ENCODE measurements around the gene MED13L.

The MED13L gene

GRCh38 chr12:116308647-116309046 lies 31.2 kb upstream of the MED13L start:
- no peak overlapping the region for H3K9ac ChIP-seq (ENCODE audit: low read depth, low read length)
- H3K27me3 ChIP-seq (ENCODE audit: insufficient read depth, low read length, poor library complexity): no peaks in the 10 kb centered on the region
- H3K4me2 ChIP-seq (ENCODE audit: insufficient read depth, low read length): no peak overlapping the region
- no peaks in the 10 kb centered on the region for H3K36me3 ChIP-seq (ENCODE audit: insufficient read depth, low read length)
- no peak overlapping the region for H2AFZ ChIP-seq (ENCODE audit: low read depth, low read length)
- DNase-seq: no peak
- H3K4me3 ChIP-seq (ENCODE audit: low read depth in 1 of 2, low read length in 2 of 2): no peak overlapping the region
- H3K27ac ChIP-seq (ENCODE audit: low read length): no peak overlapping the region
- peaks cover 2% of the 10 kb centered on the region for H3K9me3 ChIP-seq (ENCODE audit: insufficient read depth, low read length, severe bottlenecking)
- TF ChIP-seq EZH2 (IDR thresholded peaks at IDR 0.05; ENCODE audit: borderline replicate concordance, low read depth, low read length, severe bottlenecking): no peak
- TF ChIP-seq CTCF (IDR thresholded peaks at IDR 0.05; ENCODE audit: borderline replicate concordance, extremely low read depth, low read length, poor library complexity, severe bottlenecking): no peak
- no peak for ATAC-seq (ENCODE audit: insufficient read depth, low read depth)
- no peaks in the 10 kb centered on the region for H3K4me1 ChIP-seq (ENCODE audit: insufficient read depth, low read length)
- no peaks in the 10 kb centered on the region for H4K20me1 ChIP-seq (ENCODE audit: insufficient read depth, low read length)
- no peaks in the 10 kb centered on the region for H3K79me2 ChIP-seq (ENCODE audit: insufficient read depth, low read length)

- Histone ChIP-seq H4K20me1 (ENCODE audit: insufficient read depth, low read length) (no peaks in the 10 kb centered on the region), H3K4me2 (ENCODE audit: insufficient read depth, low read length) (no peak overlapping the region), H3K9me3 (ENCODE audit: insufficient read depth, low read length, severe bottlenecking) (peaks cover 2% of the 10 kb centered on the region), H3K4me3 (ENCODE audit: low read depth in 1 of 2, low read length in 2 of 2) (no peak overlapping the region), H3K36me3 (ENCODE audit: insufficient read depth, low read length) (no peaks in the 10 kb centered on the region), H3K9ac (ENCODE audit: low read depth, low read length) (no peak overlapping the region), H3K79me2 (ENCODE audit: insufficient read depth, low read length) (no peaks in the 10 kb centered on the region), H3K27me3 (ENCODE audit: insufficient read depth, low read length, poor library complexity) (no peaks in the 10 kb centered on the region), H2AFZ (ENCODE audit: low read depth, low read length) (no peak overlapping the region), H3K27ac (ENCODE audit: low read length) (no peak overlapping the region), H3K4me1 (ENCODE audit: insufficient read depth, low read length) (no peaks in the 10 kb centered on the region)
- ATAC-seq (ENCODE audit: insufficient read depth, low read depth) (no peak), DNase-seq (no peak)
- TF ChIP-seq CTCF (IDR thresholded peaks at IDR 0.05; ENCODE audit: borderline replicate concordance, extremely low read depth, low read length, poor library complexity, severe bottlenecking): no peak
- no peak for TF ChIP-seq EZH2 (IDR thresholded peaks at IDR 0.05; ENCODE audit: borderline replicate concordance, low read depth, low read length, severe bottlenecking)
Measured at GRCh38 chr12:116306968-116307367, 29.5 kb upstream of the MED13L start.

- no peaks in the 10 kb centered on the region for H3K79me2 ChIP-seq (ENCODE audit: insufficient read depth, low read length)
- no peak for ATAC-seq (ENCODE audit: insufficient read depth, low read depth)
- H4K20me1 ChIP-seq (ENCODE audit: insufficient read depth, low read length): no peaks in the 10 kb centered on the region
- H3K4me2 ChIP-seq (ENCODE audit: insufficient read depth, low read length): no peak overlapping the region
- H3K4me3 ChIP-seq (ENCODE audit: low read depth in 1 of 2, low read length in 2 of 2): no peak overlapping the region
- H3K36me3 ChIP-seq (ENCODE audit: insufficient read depth, low read length): no peaks in the 10 kb centered on the region
- no peaks in the 10 kb centered on the region for H3K4me1 ChIP-seq (ENCODE audit: insufficient read depth, low read length)
- no peaks in the 10 kb centered on the region for H3K27me3 ChIP-seq (ENCODE audit: insufficient read depth, low read length, poor library complexity)
- DNase-seq: no peak
- TF ChIP-seq CTCF (IDR thresholded peaks at IDR 0.05; ENCODE audit: borderline replicate concordance, extremely low read depth, low read length, poor library complexity, severe bottlenecking): no peak
- no peak for TF ChIP-seq EZH2 (IDR thresholded peaks at IDR 0.05; ENCODE audit: borderline replicate concordance, low read depth, low read length, severe bottlenecking)
- no peak overlapping the region for H3K27ac ChIP-seq (ENCODE audit: low read length)
- no peak overlapping the region for H3K9ac ChIP-seq (ENCODE audit: low read depth, low read length)
- 0 out of 2 replicates have a peak overlapping the region, but pooled peaks have one; percentile 8 for H2AFZ ChIP-seq (ENCODE audit: low read depth, low read length)
- H3K9me3 ChIP-seq (ENCODE audit: insufficient read depth, low read length, severe bottlenecking): peaks cover 2% of the 10 kb centered on the region
Measured at GRCh38 chr12:116306506-116306905, 29.0 kb upstream of the MED13L start.

- Histone ChIP-seq H3K4me3 (ENCODE audit: low read depth in 1 of 2, low read length in 2 of 2) (no peak overlapping the region), H3K9me3 (ENCODE audit: insufficient read depth, low read length, severe bottlenecking) (peaks cover 2% of the 10 kb centered on the region), H3K79me2 (ENCODE audit: insufficient read depth, low read length) (no peaks in the 10 kb centered on the region), H3K27ac (ENCODE audit: low read length) (no peak overlapping the region), H2AFZ (ENCODE audit: low read depth, low read length) (no peak overlapping the region), H3K27me3 (ENCODE audit: insufficient read depth, low read length, poor library complexity) (no peaks in the 10 kb centered on the region), H3K36me3 (ENCODE audit: insufficient read depth, low read length) (no peaks in the 10 kb centered on the region), H4K20me1 (ENCODE audit: insufficient read depth, low read length) (no peaks in the 10 kb centered on the region), H3K4me2 (ENCODE audit: insufficient read depth, low read length) (no peak overlapping the region), H3K9ac (ENCODE audit: low read depth, low read length) (no peak overlapping the region), H3K4me1 (ENCODE audit: insufficient read depth, low read length) (no peaks in the 10 kb centered on the region)
- ATAC-seq (ENCODE audit: insufficient read depth, low read depth): no peak
- no peak for DNase-seq
- no peak for TF ChIP-seq EZH2 (IDR thresholded peaks at IDR 0.05; ENCODE audit: borderline replicate concordance, low read depth, low read length, severe bottlenecking)
- TF ChIP-seq CTCF (IDR thresholded peaks at IDR 0.05; ENCODE audit: borderline replicate concordance, extremely low read depth, low read length, poor library complexity, severe bottlenecking): no peak
Measured at GRCh38 chr12:116304621-116305020, 27.1 kb upstream of the MED13L start.

All from DND-41 (cell line).